ENCODE data around the gene ALK.

DNA sequence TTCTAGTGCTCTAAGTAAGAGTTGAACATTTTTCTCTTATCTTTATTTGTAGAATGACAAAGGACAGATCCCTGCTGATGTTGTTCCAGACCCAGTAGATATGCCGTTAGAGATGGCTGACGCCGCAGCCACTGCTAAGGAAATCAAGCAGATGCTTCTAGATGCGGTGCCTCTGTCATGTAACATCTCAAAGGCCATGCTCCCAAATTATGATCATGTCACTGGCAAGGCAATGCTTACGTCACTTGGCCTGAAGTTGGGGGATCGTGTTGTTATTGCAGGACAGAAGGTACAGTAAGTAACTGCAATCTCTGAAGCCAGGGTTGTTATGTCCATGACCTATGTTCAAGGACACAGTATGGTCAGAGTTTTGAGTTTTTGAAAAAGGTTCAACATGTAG, 777.7 kb downstream of the ALK start:
- TF ChIP-seq, protein P1, sequence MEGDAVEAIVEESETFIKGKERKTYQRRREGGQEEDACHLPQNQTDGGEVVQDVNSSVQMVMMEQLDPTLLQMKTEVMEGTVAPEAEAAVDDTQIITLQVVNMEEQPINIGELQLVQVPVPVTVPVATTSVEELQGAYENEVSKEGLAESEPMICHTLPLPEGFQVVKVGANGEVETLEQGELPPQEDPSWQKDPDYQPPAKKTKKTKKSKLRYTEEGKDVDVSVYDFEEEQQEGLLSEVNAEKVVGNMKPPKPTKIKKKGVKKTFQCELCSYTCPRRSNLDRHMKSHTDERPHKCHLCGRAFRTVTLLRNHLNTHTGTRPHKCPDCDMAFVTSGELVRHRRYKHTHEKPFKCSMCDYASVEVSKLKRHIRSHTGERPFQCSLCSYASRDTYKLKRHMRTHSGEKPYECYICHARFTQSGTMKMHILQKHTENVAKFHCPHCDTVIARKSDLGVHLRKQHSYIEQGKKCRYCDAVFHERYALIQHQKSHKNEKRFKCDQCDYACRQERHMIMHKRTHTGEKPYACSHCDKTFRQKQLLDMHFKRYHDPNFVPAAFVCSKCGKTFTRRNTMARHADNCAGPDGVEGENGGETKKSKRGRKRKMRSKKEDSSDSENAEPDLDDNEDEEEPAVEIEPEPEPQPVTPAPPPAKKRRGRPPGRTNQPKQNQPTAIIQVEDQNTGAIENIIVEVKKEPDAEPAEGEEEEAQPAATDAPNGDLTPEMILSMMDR (IDR thresholded peaks at IDR 0.05) = no peak
- no peak for TF ChIP-seq EZH2 (IDR thresholded peaks at IDR 0.05; ENCODE audit: borderline replicate concordance, insufficient read depth, low read depth, low read length, poor library complexity, severe bottlenecking)
